ENCODE results near the gene RANBP17.

RANBP17 gene

DNA sequence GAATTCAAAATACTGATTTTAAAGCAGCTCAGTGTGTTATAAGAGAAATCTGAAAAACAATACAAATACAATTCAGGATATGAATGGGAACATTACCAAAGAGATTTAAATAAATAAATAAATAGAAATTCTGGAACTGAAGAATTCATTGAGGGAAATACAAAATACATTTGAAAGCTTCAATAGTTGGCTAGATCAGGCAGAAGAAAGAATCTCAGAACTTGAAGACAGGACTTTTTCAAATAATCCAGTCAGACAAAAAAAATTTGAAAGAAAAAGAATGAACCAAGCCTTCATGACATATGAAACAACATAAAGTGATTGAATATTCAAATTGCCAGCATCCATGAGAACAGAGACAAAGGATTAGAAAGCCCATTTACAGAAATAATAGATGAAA is 387.6 kb downstream of the RANBP17 start:
- H3K9me3 ChIP-seq: peaks cover 0 to 3% (median 0%) of the 10 kb centered on the region in 3 donors
- no peaks in the 10 kb centered on the region for H3K36me3 ChIP-seq
- no peak overlapping the region for H3K27ac ChIP-seq
- peaks cover 0 to 10% (median 1%) of the 10 kb centered on the region in 4 donors for H3K4me1 ChIP-seq
- H3K4me3 ChIP-seq: no peak overlapping the region
- TF ChIP-seq, protein P1, sequence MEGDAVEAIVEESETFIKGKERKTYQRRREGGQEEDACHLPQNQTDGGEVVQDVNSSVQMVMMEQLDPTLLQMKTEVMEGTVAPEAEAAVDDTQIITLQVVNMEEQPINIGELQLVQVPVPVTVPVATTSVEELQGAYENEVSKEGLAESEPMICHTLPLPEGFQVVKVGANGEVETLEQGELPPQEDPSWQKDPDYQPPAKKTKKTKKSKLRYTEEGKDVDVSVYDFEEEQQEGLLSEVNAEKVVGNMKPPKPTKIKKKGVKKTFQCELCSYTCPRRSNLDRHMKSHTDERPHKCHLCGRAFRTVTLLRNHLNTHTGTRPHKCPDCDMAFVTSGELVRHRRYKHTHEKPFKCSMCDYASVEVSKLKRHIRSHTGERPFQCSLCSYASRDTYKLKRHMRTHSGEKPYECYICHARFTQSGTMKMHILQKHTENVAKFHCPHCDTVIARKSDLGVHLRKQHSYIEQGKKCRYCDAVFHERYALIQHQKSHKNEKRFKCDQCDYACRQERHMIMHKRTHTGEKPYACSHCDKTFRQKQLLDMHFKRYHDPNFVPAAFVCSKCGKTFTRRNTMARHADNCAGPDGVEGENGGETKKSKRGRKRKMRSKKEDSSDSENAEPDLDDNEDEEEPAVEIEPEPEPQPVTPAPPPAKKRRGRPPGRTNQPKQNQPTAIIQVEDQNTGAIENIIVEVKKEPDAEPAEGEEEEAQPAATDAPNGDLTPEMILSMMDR (IDR thresholded peaks at IDR 0.05): no peak
- no peaks in the 10 kb centered on the region for H3K27me3 ChIP-seq
- intact Hi-C loops (cut with DNase I; ENCODE audit: low total_unique reads): no loop called here
- no peak for DNase-seq

DNA sequence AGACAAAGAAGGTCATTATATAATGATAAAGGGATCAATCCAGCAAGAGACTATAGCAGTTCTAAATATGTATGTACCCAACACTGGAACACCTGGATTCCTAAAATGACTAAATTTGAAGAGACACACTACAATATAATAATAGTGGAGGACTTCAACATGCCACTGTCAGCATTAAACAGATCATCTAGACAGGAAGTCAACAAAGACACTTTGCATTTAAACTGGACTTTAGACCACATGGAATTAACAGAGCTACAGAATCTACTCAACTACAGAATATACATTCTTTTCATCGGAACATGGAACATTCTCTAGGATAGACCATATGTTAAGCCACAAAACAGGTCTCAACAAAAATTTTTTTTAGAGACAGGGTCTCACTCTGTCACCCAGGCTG is 388.9 kb downstream of the RANBP17 start:
- H3K27me3 ChIP-seq: no peaks in the 10 kb centered on the region
- H3K27ac ChIP-seq: no peak overlapping the region
- H3K4me3 ChIP-seq: no peak overlapping the region
- DNase-seq: no peak
- H3K36me3 ChIP-seq: no peaks in the 10 kb centered on the region
- intact Hi-C loops (cut with DNase I; ENCODE audit: low total_unique reads): no loop called here
- TF ChIP-seq, protein P1 (IDR thresholded peaks at IDR 0.05): no peak
- H3K4me1 ChIP-seq: no peaks in the 10 kb centered on the region
- peaks cover 0 to 3% (median 0%) of the 10 kb centered on the region in 3 donors for H3K9me3 ChIP-seq

DNA sequence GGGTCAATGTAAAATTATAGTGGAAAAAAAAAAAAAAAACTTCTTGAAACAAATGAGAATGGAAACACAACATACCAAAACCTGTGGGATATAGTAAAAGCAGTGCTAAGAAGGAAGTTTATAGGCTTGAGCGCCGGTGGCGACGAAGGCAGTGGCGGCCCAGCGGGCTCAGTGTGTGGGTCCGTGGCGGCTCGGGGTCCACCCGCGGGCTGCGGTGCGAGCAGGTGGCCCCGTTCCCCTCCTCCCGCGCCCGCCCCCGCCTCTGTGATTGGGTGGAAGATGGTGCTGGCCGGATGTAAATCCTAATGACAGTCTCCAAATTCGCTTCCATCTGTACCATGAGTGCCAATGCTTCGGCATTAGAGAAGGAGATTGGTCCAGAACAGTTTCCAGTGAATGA is 389.7 kb downstream of the RANBP17 start:
- no peak for DNase-seq
- TF ChIP-seq, protein P1 (IDR thresholded peaks at IDR 0.05): no peak
- H3K4me1 ChIP-seq: no peaks in the 10 kb centered on the region
- intact Hi-C loops (cut with DNase I; ENCODE audit: low total_unique reads): no loop called here
- peaks cover 0 to 3% (median 0%) of the 10 kb centered on the region in 3 donors for H3K9me3 ChIP-seq
- H3K36me3 ChIP-seq: no peaks in the 10 kb centered on the region
- no peak overlapping the region for H3K27ac ChIP-seq
- no peaks in the 10 kb centered on the region for H3K27me3 ChIP-seq
- H3K4me3 ChIP-seq: no peak overlapping the region

DNA sequence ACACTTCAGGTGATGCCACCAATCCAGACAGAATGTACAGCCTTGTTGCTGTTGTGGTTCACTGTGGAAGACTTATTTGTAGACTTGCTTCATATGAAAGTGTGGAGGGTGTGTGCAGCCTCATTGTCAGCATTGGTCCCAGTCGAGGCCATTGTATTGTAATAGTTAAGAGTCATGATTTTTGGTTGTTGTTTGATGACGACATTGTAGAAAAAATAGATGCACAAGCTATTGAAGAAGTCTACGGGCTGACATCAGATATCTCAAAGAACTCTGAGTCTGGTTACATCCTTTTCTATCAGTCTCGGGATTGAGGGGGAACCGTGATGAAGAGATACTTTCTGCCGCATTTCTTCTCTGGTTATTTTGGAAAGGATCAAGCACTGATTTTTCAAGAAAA is 390.9 kb downstream of the RANBP17 start:
- intact Hi-C loops (cut with DNase I; ENCODE audit: low total_unique reads): no loop called here
- no peaks in the 10 kb centered on the region for H3K4me1 ChIP-seq
- no peak for DNase-seq
- H3K36me3 ChIP-seq: no peaks in the 10 kb centered on the region
- TF ChIP-seq, protein P1 (IDR thresholded peaks at IDR 0.05): no peak
- no peaks in the 10 kb centered on the region for H3K27me3 ChIP-seq
- H3K9me3 ChIP-seq: peaks cover 0 to 3% (median 0%) of the 10 kb centered on the region in 3 donors
- H3K27ac ChIP-seq: no peak overlapping the region
- no peak overlapping the region for H3K4me3 ChIP-seq

DNA sequence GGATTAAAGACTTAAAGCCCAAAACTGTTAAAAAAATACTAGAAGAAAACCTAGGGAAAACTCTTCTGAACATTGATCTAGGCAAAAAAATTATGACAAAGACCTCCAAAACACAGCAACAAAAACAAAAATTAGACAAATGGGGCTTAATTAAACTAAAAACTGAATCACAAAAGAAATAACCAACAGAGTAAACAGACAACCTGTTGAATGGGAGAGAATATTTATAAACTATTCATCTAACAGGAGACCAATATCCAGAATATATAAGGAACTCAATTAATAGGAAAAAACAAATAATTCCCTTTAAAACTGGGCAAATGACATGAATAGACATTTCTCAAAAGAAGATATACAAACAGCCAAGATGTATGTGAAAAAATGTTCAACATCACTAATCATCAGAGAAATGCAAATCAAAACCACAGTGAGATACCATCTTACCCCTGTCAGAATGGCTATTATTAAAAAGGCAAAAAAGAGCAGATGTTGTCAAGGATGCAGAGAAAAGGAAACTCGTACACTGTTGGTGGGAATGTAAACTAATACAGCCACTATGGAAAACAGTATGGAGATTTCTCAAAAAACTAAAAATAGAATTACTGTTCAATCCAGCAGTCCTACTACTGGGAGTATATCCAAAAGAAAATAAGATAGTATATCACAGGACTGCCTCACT is 397.1 kb downstream of the RANBP17 start:
- intact Hi-C loops (cut with DNase I; ENCODE audit: low total_unique reads): no loop called here
- Histone ChIP-seq H3K4me1 (no peaks in the 10 kb centered on the region), H3K27ac (no peak overlapping the region), H3K4me3 (no peak overlapping the region), H3K9me3 (no peaks in the 10 kb centered on the region), H3K27me3 (no peaks in the 10 kb centered on the region), H3K36me3 (no peaks in the 10 kb centered on the region)
- TF ChIP-seq, protein P1 (IDR thresholded peaks at IDR 0.05): no peak
- no peak for DNase-seq

All from tibial artery (tissue), 4 donors.